ENCODE data around the gene LCTL.

Gene LCTL

GRCh38 chr15:66565741-66566144, at the start of gene LCTL:
Gene LCTL, minus strand, starts transcription at chr15:66565998. Its CDS starts 633 bp downstream, at chr15:66565365.
- DNase-seq = no peak

GRCh38 chr15:66614951-66615760, 49.4 kb upstream of the LCTL start:
- no peak for DNase-seq

- no peak for DNase-seq
Measured at GRCh38 chr15:66614456-66614855, 48.7 kb upstream of the LCTL start.

- DNase-seq = no peak
Measured at GRCh38 chr15:66613743-66614142, 47.9 kb upstream of the LCTL start.

- DNase-seq = no peak
Measured at GRCh38 chr15:66611257-66612053, 45.7 kb upstream of the LCTL start.

- DNase-seq = no peak
Measured at GRCh38 chr15:66609876-66610275, 44.1 kb upstream of the LCTL start.

- DNase-seq = no peak
Measured at GRCh38 chr15:66608881-66609280, 43.1 kb upstream of the LCTL start.

GRCh38 chr15:66608159-66608558, 42.4 kb upstream of the LCTL start:
- DNase-seq = no peak

GRCh38 chr15:66603301-66604179, 37.7 kb upstream of the LCTL start:
- peak; percentile 8 to 53 for DNase-seq

GRCh38 chr15:66601521-66601920, 35.7 kb upstream of the LCTL start:
- no peak for DNase-seq

- DNase-seq = no peak
Measured at GRCh38 chr15:66600240-66600627, 34.4 kb upstream of the LCTL start.

GRCh38 chr15:66599536-66600239, 33.9 kb upstream of the LCTL start:
- no peak for DNase-seq

- no peak for DNase-seq
Measured at GRCh38 chr15:66598095-66598815, 32.5 kb upstream of the LCTL start.

GRCh38 chr15:66595931-66596545, 30.2 kb upstream of the LCTL start:
- DNase-seq = no peak

GRCh38 chr15:66595332-66595731, 29.5 kb upstream of the LCTL start:
- DNase-seq = no peak

GRCh38 chr15:66594836-66595235, 29.0 kb upstream of the LCTL start:
- DNase-seq = no peak

- DNase-seq = peak; percentile 12 to 37
Measured at GRCh38 chr15:66594344-66594743, 28.5 kb upstream of the LCTL start.

GRCh38 chr15:66593219-66593780, 27.5 kb upstream of the LCTL start:
- DNase-seq = no peak

GRCh38 chr15:66592505-66593218, 26.9 kb upstream of the LCTL start:
- no peak for DNase-seq

GRCh38 chr15:66591322-66591862, 25.6 kb upstream of the LCTL start:
- DNase-seq = no peak
